ENCODE measurements around the gene IRAK2. TPM values are rescaled to one million over a fixed set of nuclear protein-coding genes. Genes with fewer than 3 reads are reported as not detected.

IRAK2 gene
- total and polyA plus RNA-seq, 12 donors, result 2.1 to 8.7 (median 4.9) TPM

DNA sequence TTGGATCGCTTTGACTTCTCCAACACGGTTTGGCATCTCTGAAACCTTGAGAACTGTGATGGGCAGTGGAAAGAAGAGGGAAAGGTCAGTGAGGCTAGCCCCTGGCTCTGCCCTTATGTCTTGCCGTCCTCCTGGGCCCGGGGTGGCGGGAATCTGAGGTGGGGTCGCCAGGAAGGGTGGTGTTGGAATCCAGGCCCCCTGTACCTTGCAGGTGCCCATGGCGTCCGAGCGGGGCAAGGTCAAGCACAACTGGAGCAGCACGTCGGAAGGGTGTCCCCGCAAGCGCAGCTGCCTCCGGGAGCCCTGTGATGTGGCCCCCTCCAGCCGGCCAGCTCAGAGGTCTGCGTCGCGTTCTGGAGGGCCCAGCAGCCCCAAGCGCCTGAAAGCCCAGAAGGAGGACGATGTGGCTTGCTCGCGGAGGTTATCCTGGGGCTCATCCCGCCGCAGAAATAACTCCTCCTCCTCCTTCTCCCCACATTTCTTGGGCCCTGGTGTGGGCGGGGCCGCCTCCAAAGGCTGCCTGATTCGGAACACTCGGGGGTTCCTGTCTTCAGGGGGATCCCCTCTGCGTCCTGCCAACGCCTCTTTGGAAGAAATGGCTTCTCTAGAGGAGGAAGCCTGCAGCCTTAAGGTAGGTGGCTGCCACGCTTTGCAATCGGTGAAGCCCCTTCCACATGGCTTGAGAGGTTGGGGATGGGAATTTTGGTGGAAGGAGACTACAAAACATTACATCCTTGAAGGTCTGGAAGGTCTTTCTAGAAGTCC, 84.4 kb downstream of the IRAK2 start:
- peak overlapping the region in 3 of 4 donors; percentile 40 to 99 (median 54) for H3K4me3 ChIP-seq
- intact Hi-C loops (cut with DNase I), result no loop called here
- H3K27me3 ChIP-seq, result no peaks in the 10 kb centered on the region
- WGBS, 4 donors, result 2 to 4% (median 4%) methylated on average over 14 to 32 of the region's 32 CpGs
- peaks cover 0 to 5% (median 0%) of the 10 kb centered on the region in 3 donors for H3K9me3 ChIP-seq (replicated peaks in 1 of 3)
- TF ChIP-seq, protein P1, sequence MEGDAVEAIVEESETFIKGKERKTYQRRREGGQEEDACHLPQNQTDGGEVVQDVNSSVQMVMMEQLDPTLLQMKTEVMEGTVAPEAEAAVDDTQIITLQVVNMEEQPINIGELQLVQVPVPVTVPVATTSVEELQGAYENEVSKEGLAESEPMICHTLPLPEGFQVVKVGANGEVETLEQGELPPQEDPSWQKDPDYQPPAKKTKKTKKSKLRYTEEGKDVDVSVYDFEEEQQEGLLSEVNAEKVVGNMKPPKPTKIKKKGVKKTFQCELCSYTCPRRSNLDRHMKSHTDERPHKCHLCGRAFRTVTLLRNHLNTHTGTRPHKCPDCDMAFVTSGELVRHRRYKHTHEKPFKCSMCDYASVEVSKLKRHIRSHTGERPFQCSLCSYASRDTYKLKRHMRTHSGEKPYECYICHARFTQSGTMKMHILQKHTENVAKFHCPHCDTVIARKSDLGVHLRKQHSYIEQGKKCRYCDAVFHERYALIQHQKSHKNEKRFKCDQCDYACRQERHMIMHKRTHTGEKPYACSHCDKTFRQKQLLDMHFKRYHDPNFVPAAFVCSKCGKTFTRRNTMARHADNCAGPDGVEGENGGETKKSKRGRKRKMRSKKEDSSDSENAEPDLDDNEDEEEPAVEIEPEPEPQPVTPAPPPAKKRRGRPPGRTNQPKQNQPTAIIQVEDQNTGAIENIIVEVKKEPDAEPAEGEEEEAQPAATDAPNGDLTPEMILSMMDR (IDR thresholded peaks at IDR 0.05), result no peak
- TF ChIP-seq POLR2A (IDR thresholded peaks at IDR 0.05), result no peak
- H3K4me1 ChIP-seq (replicated peaks in 1 of 2), result peaks cover 14 to 33% of the 10 kb centered on the region in 2 donors
- peak overlapping the region; percentile 40 to 98 (median 88) for H3K27ac ChIP-seq
- DNase-seq, result peak; percentile 16 to 58 (median 30)
- peaks cover 0 to 16% of the 10 kb centered on the region in 2 donors for H3K36me3 ChIP-seq (replicated peaks in 1 of 2)

DNA sequence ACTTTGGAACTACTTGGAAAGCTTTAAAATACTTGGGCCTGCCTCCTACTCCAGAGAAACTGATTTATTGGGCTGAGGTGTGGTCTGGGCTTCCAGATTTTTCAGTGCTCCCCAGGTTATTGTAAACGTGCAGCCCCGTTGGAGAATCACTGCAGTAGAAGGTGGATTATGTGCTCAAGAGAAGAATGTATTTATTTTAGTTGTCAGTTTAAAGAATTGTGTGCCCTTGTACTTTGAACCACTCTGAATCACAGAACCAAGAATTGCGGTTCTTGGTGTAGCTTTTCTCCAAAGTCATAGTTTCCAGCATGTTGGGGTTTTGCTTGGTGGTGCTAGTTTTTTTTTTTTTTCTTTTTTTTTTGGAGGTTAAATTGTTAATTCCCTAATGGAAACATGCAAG, 85.1 kb downstream of the IRAK2 start:
- peaks cover 0 to 5% (median 0%) of the 10 kb centered on the region in 3 donors for H3K9me3 ChIP-seq (replicated peaks in 1 of 3)
- peaks cover 14 to 38% of the 10 kb centered on the region in 2 donors for H3K4me1 ChIP-seq (replicated peaks in 1 of 2)
- no peak for DNase-seq
- peak overlapping the region in 2 of 5 donors; percentile 89 to 98 for H3K27ac ChIP-seq
- no peaks in the 10 kb centered on the region for H3K27me3 ChIP-seq
- TF ChIP-seq POLR2A (IDR thresholded peaks at IDR 0.05), result no peak
- TF ChIP-seq, protein P1 (IDR thresholded peaks at IDR 0.05), result no peak
- peak overlapping the region in 1 of 4 donors; percentile 99 for H3K4me3 ChIP-seq
- peaks cover 0 to 17% of the 10 kb centered on the region in 2 donors for H3K36me3 ChIP-seq (replicated peaks in 1 of 2)
- intact Hi-C loops (cut with DNase I), result no loop called here
- 16 to 26% (median 20%) methylated on average over 3 of the region's 3 CpGs for WGBS, 4 donors

DNA sequence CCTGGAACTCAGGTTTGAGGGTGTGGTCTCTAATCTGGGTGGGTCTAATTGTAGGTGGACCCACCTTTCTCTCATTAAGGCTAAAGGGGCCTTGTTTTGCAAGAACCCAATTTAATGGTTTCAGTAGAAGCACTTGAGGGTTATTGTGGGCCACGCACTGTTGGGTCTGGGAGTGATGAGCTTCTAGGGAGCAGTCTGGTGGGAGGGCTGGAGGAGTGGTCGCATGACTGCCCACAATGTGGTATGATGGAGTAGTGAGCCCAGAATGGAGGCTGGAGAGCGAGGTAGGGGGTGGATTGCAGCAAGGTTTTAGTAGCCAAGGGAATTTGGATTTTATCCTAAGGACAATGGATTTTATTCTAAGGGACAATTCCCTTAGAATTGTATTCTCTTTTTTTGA, 86.3 kb downstream of the IRAK2 start:
- no peak for DNase-seq
- H3K27ac ChIP-seq, result no peak overlapping the region
- H3K9me3 ChIP-seq (replicated peaks in 1 of 3), result no peaks in the 10 kb centered on the region
- TF ChIP-seq, protein P1 (IDR thresholded peaks at IDR 0.05), result no peak
- no peak for TF ChIP-seq POLR2A (IDR thresholded peaks at IDR 0.05)
- H3K27me3 ChIP-seq, result no peaks in the 10 kb centered on the region
- intact Hi-C loops (cut with DNase I), result no loop called here
- peaks cover 0 to 27% of the 10 kb centered on the region in 2 donors for H3K36me3 ChIP-seq (replicated peaks in 1 of 2)
- H3K4me3 ChIP-seq, result no peak overlapping the region
- WGBS, 4 donors, result 91 to 99% (median 97%) methylated on average over 3 of the region's 3 CpGs
- peaks cover 16 to 44% of the 10 kb centered on the region in 2 donors for H3K4me1 ChIP-seq (replicated peaks in 1 of 2)

DNA sequence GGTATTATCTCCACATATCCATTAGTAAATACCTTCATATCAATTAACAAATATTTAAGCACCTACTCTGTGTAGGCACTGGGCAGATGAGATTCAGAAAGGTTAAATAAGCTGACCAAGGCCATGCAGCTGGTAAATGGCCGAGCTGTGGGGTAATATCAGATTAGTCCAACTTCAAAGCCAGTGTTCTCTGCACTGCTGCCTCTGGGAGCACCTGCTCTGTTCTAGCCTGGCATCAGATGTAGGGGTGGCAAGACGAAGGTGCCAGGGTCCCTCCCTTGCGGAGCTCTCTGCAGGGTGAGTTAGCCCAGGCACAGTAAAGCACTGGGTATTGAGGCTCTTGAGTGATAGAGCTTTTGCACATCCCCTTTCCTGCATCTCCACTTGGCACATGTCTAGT, 89.0 kb downstream of the IRAK2 start:
- H3K4me1 ChIP-seq (replicated peaks in 1 of 2), result peaks cover 17 to 47% of the 10 kb centered on the region in 2 donors
- WGBS, 4 donors, result 40 to 66% (median 55%) methylated on average over 2 to 3 of the region's 3 CpGs
- TF ChIP-seq POLR2A (IDR thresholded peaks at IDR 0.05), result no peak

More for the DNA sequence above, 89.0 kb downstream of the IRAK2 start:
- Histone ChIP-seq H3K9me3 (replicated peaks in 1 of 3) (no peaks in the 10 kb centered on the region), H3K27ac (no peak overlapping the region), H3K27me3 (no peaks in the 10 kb centered on the region), H3K4me3 (no peak overlapping the region), H3K36me3 (replicated peaks in 1 of 2) (peaks cover 0 to 32% of the 10 kb centered on the region in 2 donors)
- intact Hi-C loops (cut with DNase I), result no loop called here
- DNase-seq, result peak in 1 of 7 donors; percentile 9
